GM10248 (cell line): Measurements from ENCODE around the gene GALNT17.
"Not testable (repeated sequence)": the region's sequence is repeated elsewhere in the genome, so short reads cannot be mapped to it uniquely, and the experiment has no call there.

Experiments
- CTCF ChIA-PET: fragments of 300-600 bp; sonication (Branson Sonifier 250); formaldehyde crosslinking; extraction: SDS; loops from one replicate; lab custom pipeline; 2021; ENCODE audit warnings: antibody characterized with exemption; lab: Yijun Ruan, JAX
- POLR2A ChIA-PET: fragments of 350-650 bp; sonication (Branson Sonifier 250); formaldehyde crosslinking; extraction: SDS; loops from one replicate; lab custom pipeline; 2020; ENCODE audit warnings: antibody characterized with exemption; lab: Yijun Ruan, JAX
- DNase-seq: peaks from one replicate; pipeline ENCODE4 v3.0.0; 2012; ENCODE audit errors: extremely low spot score
- CTCF ChIP-seq: IDR thresholded peaks from 2 replicates; pipeline ENCODE4 v1.5.1; 2012; ENCODE audit warnings: mild to moderate bottlenecking, low read depth; ENCODE audit errors: extremely low read depth, missing control alignments, control extremely low read depth

Gene GALNT17

GRCh38 chr7:71627651-71628050 is 495.7 kb downstream of the GALNT17 start:
- TF ChIP-seq CTCF, result no peak
- ChIA-PET POLR2A (no interaction called here), CTCF (no interaction called here)
- no peak for DNase-seq

GRCh38 chr7:71630516-71630915 is 498.6 kb downstream of the GALNT17 start:
- TF ChIP-seq CTCF, result no peak
- ChIA-PET CTCF (no interaction called here), POLR2A (no interaction called here)
- DNase-seq, result no peak

GRCh38 chr7:71633551-71634008 is 501.6 kb downstream of the GALNT17 start:
- ChIA-PET POLR2A (no interaction called here), CTCF (no interaction called here)
- TF ChIP-seq CTCF, result no peak
- no peak for DNase-seq

- CTCF ChIA-PET, DNase-seq, POLR2A ChIA-PET: not testable (repeated sequence)
These were observed 503.9 kb downstream of the GALNT17 start for GRCh38 chr7:71635849-71636248.

- no peak for DNase-seq
- ChIA-PET CTCF (no interaction called here), POLR2A (no interaction called here)
- TF ChIP-seq CTCF, result no peak
These were observed 504.4 kb downstream of the GALNT17 start for GRCh38 chr7:71636329-71636728.

- CTCF ChIA-PET, result no interaction called here
- DNase-seq, result no peak
These were observed 505.6 kb downstream of the GALNT17 start for GRCh38 chr7:71637578-71637977.

GRCh38 chr7:71638108-71638507 is 506.2 kb downstream of the GALNT17 start:
- CTCF ChIA-PET, result no interaction called here
- no peak for TF ChIP-seq CTCF
- DNase-seq, result no peak
- POLR2A ChIA-PET, result no interaction called here

More at GRCh38 chr7:71637578-71637977, 505.6 kb downstream of the GALNT17 start:
- TF ChIP-seq CTCF, result no peak
- POLR2A ChIA-PET, result no interaction called here
